Hepatocyte (in vitro differentiated cells): ENCODE data around the gene DNAJC1. TPM values are rescaled to one million over a fixed set of nuclear protein-coding genes. Genes with fewer than 3 reads are reported as not detected.

Experiments used
- DNase-seq: peaks from one replicate; pipeline ENCODE4 v3.0.0-alpha.2; 2016; ENCODE audit warnings: low spot score
- H2AFZ ChIP-seq: fragments of 200-600 bp; sonication (generic); 2 replicates; pipeline ENCODE4 v1.6.0; 2016; ENCODE audit warnings: antibody characterized with exemption, mild to moderate bottlenecking
- H3K27ac ChIP-seq: fragments of 200-600 bp; sonication (generic); 2 replicates; pipeline ENCODE4 v1.5.1; 2016; ENCODE audit warnings: mild to moderate bottlenecking
- H3K27me3 ChIP-seq: fragments of 200-600 bp; sonication (generic); 2 replicates; pipeline ENCODE4 v1.6.1; 2016
- H3K36me3 ChIP-seq: fragments of 200-600 bp; sonication (generic); replicated peaks from 2 replicates; pipeline ENCODE4 v1.5.1; 2016; ENCODE audit warnings: low read depth; ENCODE audit not compliant: insufficient read depth
- H3K4me1 ChIP-seq: fragments of 200-600 bp; sonication (generic); 2 replicates; pipeline ENCODE4 v1.5.1; 2016; ENCODE audit warnings: mild to moderate bottlenecking, moderate library complexity; ENCODE audit not compliant: insufficient read depth
- H3K4me2 ChIP-seq: fragments of 200-600 bp; sonication (generic); 2 replicates; pipeline ENCODE4 v1.6.0; 2016
- H3K4me3 ChIP-seq: fragments of 200-600 bp; sonication (generic); 2 replicates; pipeline ENCODE4 v1.5.1; 2016; ENCODE audit warnings: mild to moderate bottlenecking
- H3K79me2 ChIP-seq: fragments of 200-600 bp; sonication (generic); 2 replicates; pipeline ENCODE4 v1.6.0; 2017; ENCODE audit warnings: mild to moderate bottlenecking
- H3K9me2 ChIP-seq: fragments of 200-600 bp; sonication (generic); replicated peaks from 2 replicates; pipeline ENCODE4 v1.6.0; 2017; ENCODE audit warnings: mild to moderate bottlenecking; ENCODE audit not compliant: insufficient read depth
- H3K9me3 ChIP-seq: fragments of 200-600 bp; sonication (generic); 2 replicates; pipeline ENCODE4 v1.5.1; 2016; ENCODE audit warnings: low read depth, mild to moderate bottlenecking
- H4K20me1 ChIP-seq: fragments of 200-600 bp; sonication (generic); 2 replicates; pipeline ENCODE4 v1.6.0; 2016; ENCODE audit warnings: mild to moderate bottlenecking; ENCODE audit not compliant: insufficient read depth, poor library complexity, severe bottlenecking
- EZH2 ChIP-seq: fragments of 200-600 bp; sonication (generic); IDR thresholded peaks from 2 replicates; pipeline ENCODE4 v1.6.1; 2016; ENCODE audit warnings: antibody characterized with exemption, mild to moderate bottlenecking, borderline replicate concordance
- EZH2phosphoT487 ChIP-seq: fragments of 200-600 bp; sonication (generic); IDR thresholded peaks from one replicate; pipeline ENCODE4 v1.6.1; 2018; ENCODE audit warnings: antibody characterized with exemption, mild to moderate bottlenecking, low read depth, moderate library complexity; ENCODE audit not compliant: unreplicated experiment, severe bottlenecking
- WGBS: methylation state at CpG from one replicate; pipeline ENCODE4 v1.1.6; 2016; ENCODE audit warnings: low lambda C conversion rate; ENCODE audit errors: missing lambda C conversion rate; 5-methylcytosine and 5-hydroxymethylcytosine counted together
- polyA plus RNA-seq: library from polyadenylated mRNA; unstranded; fragments of >200 nt; fragmentation: Nextera tagmentation; extraction: Ambion mirVana; gene quantifications from 2 replicates; pipeline ENCODE4 v1.2.1, GENCODE V29; 2016
- total RNA-seq: library from RNA; depleted of rRNA; stranded (reverse); fragments of >200 nt; gene quantifications from 2 replicates; pipeline ENCODE4 v1.2.3, GENCODE V29; 2014
- TF ChIP-seq, protein P1 (sequence below): fragments of 200-600 bp; sonication (generic); IDR thresholded peaks from 2 replicates; pipeline ENCODE4 v1.5.1; 2016; ENCODE audit warnings: antibody characterized with exemption, mild to moderate bottlenecking; ENCODE audit not compliant: poor library complexity

Gene DNAJC1
- total and polyA plus RNA-seq, 2 experiments from 2014 or later: 64.6 to 91.7 TPM

DNA sequence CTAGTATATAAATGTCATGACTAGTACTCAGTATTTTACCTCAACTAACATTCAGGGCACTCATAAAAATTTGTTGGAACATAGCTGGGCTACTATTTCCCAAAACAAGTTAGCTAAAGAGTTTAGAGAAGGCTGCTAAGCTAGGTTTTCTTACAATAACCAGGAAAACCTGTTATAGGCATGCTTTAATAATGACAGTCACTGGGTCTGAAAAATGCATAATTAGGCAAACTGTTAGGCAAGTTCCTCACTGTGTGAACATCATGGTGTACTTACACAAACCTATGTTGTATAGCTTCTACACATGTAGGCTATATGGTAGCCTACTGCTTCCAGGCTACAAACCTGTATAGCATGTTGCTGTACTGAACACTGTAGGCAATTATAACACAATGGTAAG is 79.0 kb downstream of the DNAJC1 start:
- H3K79me2 ChIP-seq: no peaks in the 10 kb centered on the region
- no peak for DNase-seq
- H3K27me3 ChIP-seq: no peaks in the 10 kb centered on the region
- H4K20me1 ChIP-seq: no peaks in the 10 kb centered on the region
- no peak overlapping the region for H3K4me3 ChIP-seq
- H3K9me3 ChIP-seq: no peaks in the 10 kb centered on the region
- no peak overlapping the region for H3K27ac ChIP-seq
- H3K4me2 ChIP-seq: no peak overlapping the region
- peaks cover 16% of the 10 kb centered on the region for H3K4me1 ChIP-seq
- H3K9me2 ChIP-seq: no peaks in the 10 kb centered on the region
- TF ChIP-seq EZH2: no peak
- TF ChIP-seq EZH2phosphoT487: no peak
- TF ChIP-seq, protein P1, sequence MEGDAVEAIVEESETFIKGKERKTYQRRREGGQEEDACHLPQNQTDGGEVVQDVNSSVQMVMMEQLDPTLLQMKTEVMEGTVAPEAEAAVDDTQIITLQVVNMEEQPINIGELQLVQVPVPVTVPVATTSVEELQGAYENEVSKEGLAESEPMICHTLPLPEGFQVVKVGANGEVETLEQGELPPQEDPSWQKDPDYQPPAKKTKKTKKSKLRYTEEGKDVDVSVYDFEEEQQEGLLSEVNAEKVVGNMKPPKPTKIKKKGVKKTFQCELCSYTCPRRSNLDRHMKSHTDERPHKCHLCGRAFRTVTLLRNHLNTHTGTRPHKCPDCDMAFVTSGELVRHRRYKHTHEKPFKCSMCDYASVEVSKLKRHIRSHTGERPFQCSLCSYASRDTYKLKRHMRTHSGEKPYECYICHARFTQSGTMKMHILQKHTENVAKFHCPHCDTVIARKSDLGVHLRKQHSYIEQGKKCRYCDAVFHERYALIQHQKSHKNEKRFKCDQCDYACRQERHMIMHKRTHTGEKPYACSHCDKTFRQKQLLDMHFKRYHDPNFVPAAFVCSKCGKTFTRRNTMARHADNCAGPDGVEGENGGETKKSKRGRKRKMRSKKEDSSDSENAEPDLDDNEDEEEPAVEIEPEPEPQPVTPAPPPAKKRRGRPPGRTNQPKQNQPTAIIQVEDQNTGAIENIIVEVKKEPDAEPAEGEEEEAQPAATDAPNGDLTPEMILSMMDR: no peak
- no peaks in the 10 kb centered on the region for H3K36me3 ChIP-seq
- no peak overlapping the region for H2AFZ ChIP-seq

DNA sequence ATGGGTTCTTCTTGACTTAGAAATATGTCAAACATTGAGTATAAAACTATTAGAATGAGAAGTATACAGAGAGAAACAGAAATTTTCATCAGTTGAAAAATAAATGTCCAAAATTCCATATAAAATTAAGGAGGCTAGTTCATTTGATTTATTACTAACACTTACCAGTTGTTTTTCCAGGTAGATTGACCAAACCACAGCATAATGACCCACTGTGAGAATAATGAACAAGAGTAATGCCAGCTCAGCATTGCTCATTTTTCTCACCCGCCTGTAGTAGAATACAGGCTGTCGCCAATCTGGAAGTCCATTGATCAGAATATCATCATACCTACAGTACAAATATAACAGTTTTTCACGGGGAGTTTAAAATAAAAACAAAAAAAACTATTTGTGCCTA is 82.9 kb downstream of the DNAJC1 start:
- TF ChIP-seq, protein P1: no peak
- no peak for TF ChIP-seq EZH2
- TF ChIP-seq EZH2phosphoT487: no peak
- no peaks in the 10 kb centered on the region for H3K4me1 ChIP-seq
- 97% methylated on average over 3 of the region's 3 CpGs for WGBS
- DNase-seq: no peak
- H4K20me1 ChIP-seq: no peaks in the 10 kb centered on the region
- H3K79me2 ChIP-seq: no peaks in the 10 kb centered on the region
- no peak overlapping the region for H2AFZ ChIP-seq
- H3K9me2 ChIP-seq: no peaks in the 10 kb centered on the region
- H3K27ac ChIP-seq: no peak overlapping the region
- H3K9me3 ChIP-seq: no peaks in the 10 kb centered on the region
- no peaks in the 10 kb centered on the region for H3K27me3 ChIP-seq
- H3K4me2 ChIP-seq: no peak overlapping the region
- no peak overlapping the region for H3K4me3 ChIP-seq
- H3K36me3 ChIP-seq: no peaks in the 10 kb centered on the region

DNA sequence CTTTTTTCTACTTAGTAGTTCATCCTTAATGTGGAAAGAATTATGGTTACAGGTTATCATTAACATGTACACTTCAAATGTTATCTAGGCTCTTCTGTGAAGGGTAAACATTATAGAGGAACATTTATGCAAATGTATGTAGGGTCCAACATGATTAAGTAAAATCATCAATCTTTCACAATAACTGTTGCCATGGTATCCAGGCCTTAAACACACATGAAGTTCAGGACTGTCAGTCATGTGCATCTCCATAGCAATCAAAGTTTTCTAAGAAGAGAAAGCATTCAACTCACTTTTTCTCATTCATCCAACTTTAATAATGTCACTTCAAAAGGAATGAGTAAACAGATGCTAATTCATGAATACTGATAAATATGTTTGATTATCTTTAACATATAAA is 83.6 kb downstream of the DNAJC1 start:
- Histone ChIP-seq H3K4me3 (no peak overlapping the region), H3K4me2 (no peak overlapping the region), H3K27ac (no peak overlapping the region), H3K4me1 (no peaks in the 10 kb centered on the region), H4K20me1 (no peaks in the 10 kb centered on the region), H3K9me2 (no peaks in the 10 kb centered on the region), H3K9me3 (no peaks in the 10 kb centered on the region), H3K27me3 (no peaks in the 10 kb centered on the region), H3K79me2 (no peaks in the 10 kb centered on the region), H2AFZ (no peak overlapping the region), H3K36me3 (no peaks in the 10 kb centered on the region)
- TF ChIP-seq, protein P1: no peak
- TF ChIP-seq EZH2phosphoT487: no peak
- no peak for TF ChIP-seq EZH2
- no peak for DNase-seq

DNA sequence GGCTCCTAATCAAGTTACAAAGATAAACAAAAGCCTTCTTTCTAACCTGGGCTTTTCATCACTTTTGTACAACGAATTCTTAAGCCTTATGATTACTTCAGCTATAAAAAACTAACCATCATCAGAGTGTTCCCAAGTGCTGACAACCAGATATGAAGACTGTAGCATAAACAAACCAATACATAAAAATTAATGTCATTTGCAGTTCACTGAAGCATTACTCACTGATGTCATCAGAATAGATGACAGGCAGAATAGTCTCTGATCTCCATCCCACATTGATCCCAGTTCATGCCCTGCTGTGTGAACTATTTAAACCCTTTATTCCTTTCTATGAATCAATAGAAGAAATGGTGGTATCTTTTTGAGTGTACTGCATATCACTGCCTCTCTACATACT is 84.4 kb downstream of the DNAJC1 start:
- 52% methylated on average over 1 of the region's 1 CpG for WGBS
- Histone ChIP-seq H3K4me1 (no peaks in the 10 kb centered on the region), H3K4me3 (no peak overlapping the region), H3K36me3 (no peaks in the 10 kb centered on the region), H3K27ac (no peak overlapping the region), H3K27me3 (no peaks in the 10 kb centered on the region), H2AFZ (no peak overlapping the region), H3K9me3 (no peaks in the 10 kb centered on the region), H3K79me2 (no peaks in the 10 kb centered on the region), H3K9me2 (no peaks in the 10 kb centered on the region), H3K4me2 (no peak overlapping the region), H4K20me1 (no peaks in the 10 kb centered on the region)
- no peak for TF ChIP-seq EZH2
- no peak for DNase-seq
